H9 (cell line): ENCODE measurements around the gene PPA1. TPM values are rescaled to one million over a fixed set of nuclear protein-coding genes. Genes with fewer than 3 reads are reported as not detected.

Experiments
- DNase-seq: peaks from one replicate; pipeline ENCODE4 v3.0.0-alpha.2; 2017
- H2AFZ ChIP-seq: one replicate; pipeline ENCODE4 v1.6.1; 2013; ENCODE audit warnings: mild to moderate bottlenecking, low read length, control low read depth, moderate library complexity
- H2AK5ac ChIP-seq: 2 replicates; pipeline ENCODE4 v1.6.1; 2013; ENCODE audit warnings: low read length, control low read depth, mixed read lengths; ENCODE audit not compliant: insufficient read length
- H2BK120ac ChIP-seq: one replicate; pipeline ENCODE4 v1.6.1; 2013; ENCODE audit warnings: low read depth, mild to moderate bottlenecking, low read length, control low read depth, inconsistent platforms; ENCODE audit not compliant: poor library complexity, severe bottlenecking
- H2BK12ac ChIP-seq: 2 replicates; pipeline ENCODE4 v1.6.1; 2013; ENCODE audit warnings: low read length, control low read depth, mixed read lengths, low read depth; ENCODE audit not compliant: insufficient read length
- H2BK15ac ChIP-seq: 2 replicates; pipeline ENCODE4 v1.6.1; 2013; ENCODE audit warnings: low read depth, low read length, control low read depth
- H2BK20ac ChIP-seq: one replicate; pipeline ENCODE4 v1.6.1; 2013; ENCODE audit warnings: low read depth, mild to moderate bottlenecking, low read length, control low read depth, inconsistent platforms; ENCODE audit not compliant: poor library complexity, severe bottlenecking
- H2BK5ac ChIP-seq: 2 replicates; pipeline ENCODE4 v1.6.1; 2013; ENCODE audit warnings: low read length, control low read depth, mixed read lengths; ENCODE audit not compliant: insufficient read length
- H3K14ac ChIP-seq: 2 replicates; pipeline ENCODE4 v1.6.1; 2013; ENCODE audit warnings: low read length, control low read depth; ENCODE audit not compliant: insufficient read depth
- H3K18ac ChIP-seq: 2 replicates; pipeline ENCODE4 v1.6.1; 2013; ENCODE audit warnings: low read depth, mild to moderate bottlenecking, mixed read lengths, low read length, control low read depth; ENCODE audit not compliant: insufficient read length
- H3K23ac ChIP-seq: 2 replicates; pipeline ENCODE4 v1.6.1; 2013; ENCODE audit warnings: low read length, control low read depth, mixed read lengths, low read depth; ENCODE audit not compliant: insufficient read length
- H3K23me2 ChIP-seq: 2 replicates; pipeline ENCODE4 v1.6.1; 2013; ENCODE audit warnings: low read depth, mild to moderate bottlenecking, mixed read lengths, low read length, control low read depth; ENCODE audit not compliant: insufficient read length, poor library complexity, severe bottlenecking
- H3K27ac ChIP-seq: 2 replicates; pipeline ENCODE4 v1.5.1; 2013; ENCODE audit warnings: low read length, control low read depth, mixed read lengths, low read depth; ENCODE audit not compliant: insufficient read length
- H3K27me3 ChIP-seq: 2 replicates; pipeline ENCODE4 v1.6.1; 2013; ENCODE audit warnings: low read length, control low read depth, inconsistent platforms; ENCODE audit not compliant: insufficient read depth
- H3K4ac ChIP-seq: 2 replicates; pipeline ENCODE4 v1.6.1; 2013; ENCODE audit warnings: low read depth, mild to moderate bottlenecking, control low read depth, inconsistent platforms, low read length, moderate library complexity
- H3K4me1 ChIP-seq: 2 replicates; pipeline ENCODE4 v1.6.1; 2013; ENCODE audit warnings: low read length, control low read depth, inconsistent platforms; ENCODE audit not compliant: insufficient read depth
- H3K4me2 ChIP-seq: 2 replicates; pipeline ENCODE4 v1.6.1; 2013; ENCODE audit warnings: low read length, control low read depth, mixed read lengths; ENCODE audit not compliant: insufficient read length, insufficient read depth
- H3K56ac ChIP-seq: 2 replicates; pipeline ENCODE4 v1.6.1; 2013; ENCODE audit warnings: low read depth, mild to moderate bottlenecking, mixed read lengths, low read length, control low read depth; ENCODE audit not compliant: insufficient read length
- H3K79me1 ChIP-seq: 2 replicates; pipeline ENCODE4 v1.6.1; 2013; ENCODE audit warnings: low read depth, mild to moderate bottlenecking, moderate library complexity, low read length, control low read depth, inconsistent platforms; ENCODE audit not compliant: insufficient read depth, poor library complexity, severe bottlenecking
- H3K79me2 ChIP-seq: 2 replicates; pipeline ENCODE4 v1.6.1; 2013; ENCODE audit warnings: low read length, control low read depth, inconsistent platforms; ENCODE audit not compliant: insufficient read depth
- H3K9ac ChIP-seq: 2 replicates; pipeline ENCODE4 v1.6.1; 2013; ENCODE audit warnings: low read length, control low read depth, mixed read lengths; ENCODE audit not compliant: insufficient read length; ENCODE audit errors: extremely low read depth
- H3K9me3 ChIP-seq: one replicate; pipeline ENCODE4 v1.6.1; 2013; ENCODE audit warnings: low read depth, low read length, inconsistent platforms; ENCODE audit not compliant: control insufficient read depth
- H3T11ph ChIP-seq: one replicate; pipeline ENCODE4 v1.6.1; 2013; ENCODE audit warnings: mild to moderate bottlenecking, low read length, control low read depth, inconsistent platforms
- H4K20me1 ChIP-seq: one replicate; pipeline ENCODE4 v1.6.1; 2013; ENCODE audit not compliant: control insufficient read depth, insufficient read length, insufficient read depth
- H4K5ac ChIP-seq: 2 replicates; pipeline ENCODE4 v1.6.1; 2013; ENCODE audit warnings: low read depth, mild to moderate bottlenecking, mixed read lengths, low read length, control low read depth; ENCODE audit not compliant: insufficient read length
- H4K8ac ChIP-seq: replicated peaks from 2 replicates; pipeline ENCODE4 v1.6.1; 2013; ENCODE audit warnings: low read length, control low read depth, mixed read lengths, low read depth; ENCODE audit not compliant: insufficient read length
- H4K91ac ChIP-seq: 2 replicates; pipeline ENCODE4 v1.6.1; 2013; ENCODE audit warnings: low read depth, mild to moderate bottlenecking, moderate library complexity, mixed read lengths, low read length, control low read depth; ENCODE audit not compliant: insufficient read length
- H3K27ac Mint-ChIP-seq, 3 experiments: 2 replicates in 2 of 3; 3 replicates in 1 of 3; pipeline ENCODE4 v1.8.0; 2020 to 2021; ENCODE audit warnings: mixed read lengths in 3 of 3, mild to moderate bottlenecking in 1 of 3, moderate library complexity in 1 of 3
- H3K27me3 Mint-ChIP-seq: 2 replicates; pipeline ENCODE4 v1.8.0; 2021; ENCODE audit warnings: low read depth, mild to moderate bottlenecking, moderate library complexity, mixed read lengths
- H3K36me3 Mint-ChIP-seq, 3 experiments: 2 replicates in 2 of 3; 3 replicates in 1 of 3; pipeline ENCODE4 v1.8.0; 2020 to 2021; ENCODE audit warnings: low read depth in 3 of 3, mixed read lengths in 3 of 3; ENCODE audit not compliant: insufficient read depth in 1 of 3
- H3K4me1 Mint-ChIP-seq, 2 experiments: 2 replicates each; pipeline ENCODE4 v1.8.0; 2020; ENCODE audit warnings: mixed read lengths in 2 of 2
- H3K4me3 Mint-ChIP-seq, 2 experiments: 2 replicates in 1 of 2; 3 replicates in 1 of 2; pipeline ENCODE4 v1.8.0; 2020 to 2021; ENCODE audit warnings: mild to moderate bottlenecking in 2 of 2, mixed read lengths in 2 of 2, moderate library complexity in 1 of 2
- H3K9me3 Mint-ChIP-seq, 2 experiments: 2 replicates in 1 of 2; 3 replicates in 1 of 2; pipeline ENCODE4 v1.8.0; 2020; ENCODE audit warnings: mild to moderate bottlenecking in 2 of 2, mixed read lengths in 2 of 2, moderate library complexity in 1 of 2
- CTCF ChIP-seq: fragments of 200-600 bp; sonication (generic); conservative IDR thresholded peaks from 3 replicates; pipeline ENCODE4 v1.8.0; 2021; ENCODE audit warnings: antibody characterized with exemption, mild to moderate bottlenecking
- WGBS: extraction: QIAGEN DNeasy Blood & Tissue Kit; methylation state at CpG from one replicate; pipeline ENCODE4 v1.1.7; 2013; ENCODE audit warnings: missing lambda C conversion rate, low lambda C conversion rate, mixed read lengths; ENCODE audit not compliant: insufficient read length; ENCODE audit errors: extremely low coverage; 5-methylcytosine and 5-hydroxymethylcytosine counted together
- total RNA-seq: library from RNA; stranded (reverse); gene quantifications from 2 replicates; pipeline ENCODE4 v1.2.1, GENCODE V29; 2021

The PPA1 gene
- total RNA-seq, 1 experiment from 2014 or later = 115 TPM

GRCh38 chr10:70155255-70155838, 77.9 kb downstream of the PPA1 start:
- Histone ChIP-seq H2AFZ (no peak overlapping the region), H3K9me3 (no peaks in the 10 kb centered on the region), H2BK15ac (no peak overlapping the region), H3K18ac (no peak overlapping the region), H2BK12ac (no peak overlapping the region), H2BK120ac (no peak overlapping the region), H4K8ac (no peak overlapping the region), H3K4ac (no peak overlapping the region), H3K27ac (no peak overlapping the region), H3K23ac (no peak overlapping the region), H3K14ac (no peak overlapping the region), H2BK20ac (no peak overlapping the region), H3K79me2 (no peaks in the 10 kb centered on the region), H4K91ac (no peak overlapping the region), H2BK5ac (no peak overlapping the region), H3K9ac (no peak overlapping the region), H3T11ph (no peak overlapping the region), H3K79me1 (no peaks in the 10 kb centered on the region), H3K56ac (no peak overlapping the region), H4K20me1 (peaks cover 3% of the 10 kb centered on the region), H2AK5ac (no peak overlapping the region), H3K27me3 (no peaks in the 10 kb centered on the region), H3K4me1 (no peaks in the 10 kb centered on the region), H4K5ac (no peak overlapping the region), H3K4me2 (no peak overlapping the region), H3K23me2 (no peaks in the 10 kb centered on the region)
- Mint-ChIP-seq H3K4me3 (no peak overlapping the region), H3K4me1 (peaks cover 0 to 10% of the 10 kb centered on the region in 2 experiments; a peak in 3 of 4 replicates), H3K36me3 (peaks cover 40 to 82% (median 82%) of the 10 kb centered on the region in 3 experiments; a peak in 6 of 7 replicates), H3K27ac (peak overlapping the region in 1 of 3 experiments; percentile 85; a peak in 4 of 7 replicates), H3K27me3 (no peaks in the 10 kb centered on the region), H3K9me3 (no peaks in the 10 kb centered on the region)
- no peak for TF ChIP-seq CTCF
- no peak for DNase-seq
- no CpG with 5 or more reads among the region's 3 CpGs for WGBS

Other genes starting within 250 kb of the PPA1 start
- gene MACROH2A2, start 180.6 kb downstream of the PPA1 start, total RNA-seq = 11.3 and 12.1 TPM in 2 replicates
- 4.8 and 5.3 TPM in 2 replicates for gene AIFM2, start 100.6 kb downstream of the PPA1 start, total RNA-seq
- gene TYSND1, start 86.7 kb downstream of the PPA1 start, total RNA-seq = 12.8 and 13.4 TPM in 2 replicates
- gene SAR1A, start 62.9 kb downstream of the PPA1 start, total RNA-seq = 144 and 153 TPM in 2 replicates
- gene NPFFR1, start 50.6 kb upstream of the PPA1 start, total RNA-seq = not detected in 2 replicates
- gene LRRC20, start 149.2 kb upstream of the PPA1 start, total RNA-seq = 4.8 and 6.0 TPM in 2 replicates
- 91.1 and 93.2 TPM in 2 replicates for gene EIF4EBP2, start 170.7 kb upstream of the PPA1 start, total RNA-seq
- gene NODAL, start 208.3 kb upstream of the PPA1 start, total RNA-seq = 80.7 and 84.7 TPM in 2 replicates
- gene PALD1, start 245.3 kb upstream of the PPA1 start, total RNA-seq = 21.1 and 21.6 TPM in 2 replicates